LNCAP (cell line): Measurements from ENCODE around the gene PALLD.

Experiments
- TF ChIP-seq, protein P1 (sequence below): fragments of 450-650 bp; IDR thresholded peaks from 2 replicates; pipeline ENCODE4 v1.5.1; 2017; ENCODE audit warnings: mild to moderate bottlenecking

PALLD gene

DNA sequence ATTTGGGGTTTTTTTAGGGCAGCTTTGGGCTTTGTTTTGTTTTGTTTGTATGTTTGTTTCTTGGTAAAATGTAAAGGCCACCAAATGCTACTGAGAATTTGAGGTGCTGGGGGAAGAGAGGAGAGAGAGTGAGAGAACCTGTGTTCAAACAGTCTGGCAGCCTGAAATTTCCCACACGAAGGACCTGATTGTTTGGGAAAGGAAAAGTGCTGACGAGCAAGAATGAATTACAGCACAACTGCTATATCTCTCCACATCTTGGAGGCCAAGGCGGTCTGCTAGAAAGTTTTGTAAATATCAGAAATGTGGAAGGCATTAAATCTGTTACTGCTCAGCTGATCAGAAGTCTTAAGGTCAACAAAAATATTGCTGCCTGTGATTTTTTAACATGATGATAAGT is 170.5 kb downstream of the PALLD start:
- TF ChIP-seq, protein P1, sequence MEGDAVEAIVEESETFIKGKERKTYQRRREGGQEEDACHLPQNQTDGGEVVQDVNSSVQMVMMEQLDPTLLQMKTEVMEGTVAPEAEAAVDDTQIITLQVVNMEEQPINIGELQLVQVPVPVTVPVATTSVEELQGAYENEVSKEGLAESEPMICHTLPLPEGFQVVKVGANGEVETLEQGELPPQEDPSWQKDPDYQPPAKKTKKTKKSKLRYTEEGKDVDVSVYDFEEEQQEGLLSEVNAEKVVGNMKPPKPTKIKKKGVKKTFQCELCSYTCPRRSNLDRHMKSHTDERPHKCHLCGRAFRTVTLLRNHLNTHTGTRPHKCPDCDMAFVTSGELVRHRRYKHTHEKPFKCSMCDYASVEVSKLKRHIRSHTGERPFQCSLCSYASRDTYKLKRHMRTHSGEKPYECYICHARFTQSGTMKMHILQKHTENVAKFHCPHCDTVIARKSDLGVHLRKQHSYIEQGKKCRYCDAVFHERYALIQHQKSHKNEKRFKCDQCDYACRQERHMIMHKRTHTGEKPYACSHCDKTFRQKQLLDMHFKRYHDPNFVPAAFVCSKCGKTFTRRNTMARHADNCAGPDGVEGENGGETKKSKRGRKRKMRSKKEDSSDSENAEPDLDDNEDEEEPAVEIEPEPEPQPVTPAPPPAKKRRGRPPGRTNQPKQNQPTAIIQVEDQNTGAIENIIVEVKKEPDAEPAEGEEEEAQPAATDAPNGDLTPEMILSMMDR: no peak

DNA sequence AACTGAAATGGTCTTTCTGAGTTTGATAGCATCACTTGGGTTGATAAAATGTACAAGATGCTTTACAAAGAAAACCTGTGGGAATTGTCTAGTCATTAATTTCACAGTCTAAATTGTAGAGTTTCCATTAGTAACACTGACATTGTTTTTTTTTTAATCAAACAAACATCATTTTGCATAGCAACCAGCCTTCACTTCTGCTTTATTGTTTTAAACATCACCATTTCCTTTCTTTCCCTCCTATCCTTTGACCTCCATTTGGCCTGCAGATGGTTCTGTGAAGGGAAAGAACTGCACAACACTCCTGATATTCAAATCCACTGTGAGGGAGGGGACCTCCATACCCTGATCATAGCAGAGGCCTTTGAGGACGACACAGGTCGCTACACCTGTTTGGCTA is 171.1 kb downstream of the PALLD start:
- TF ChIP-seq, protein P1: no peak

DNA sequence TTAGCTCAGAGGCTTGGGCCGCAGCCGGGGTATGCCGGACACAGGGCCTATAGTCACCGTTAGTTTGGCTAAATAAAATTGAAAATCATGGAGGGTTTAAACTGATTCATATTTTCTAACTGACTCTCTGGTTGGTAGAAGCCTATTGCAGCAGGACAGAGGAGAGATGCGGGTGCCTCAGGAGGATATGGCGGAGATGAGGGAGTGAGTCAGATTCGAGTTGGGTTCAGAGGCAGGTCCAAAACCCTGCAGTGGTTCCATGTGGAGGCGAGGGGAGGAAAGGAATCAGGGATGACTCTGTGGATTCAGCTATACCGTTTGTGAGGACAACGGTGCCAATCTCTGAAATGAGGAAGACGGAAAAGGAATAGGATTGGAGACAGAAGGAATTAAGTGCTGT is 176.6 kb downstream of the PALLD start:
- TF ChIP-seq, protein P1: no peak

DNA sequence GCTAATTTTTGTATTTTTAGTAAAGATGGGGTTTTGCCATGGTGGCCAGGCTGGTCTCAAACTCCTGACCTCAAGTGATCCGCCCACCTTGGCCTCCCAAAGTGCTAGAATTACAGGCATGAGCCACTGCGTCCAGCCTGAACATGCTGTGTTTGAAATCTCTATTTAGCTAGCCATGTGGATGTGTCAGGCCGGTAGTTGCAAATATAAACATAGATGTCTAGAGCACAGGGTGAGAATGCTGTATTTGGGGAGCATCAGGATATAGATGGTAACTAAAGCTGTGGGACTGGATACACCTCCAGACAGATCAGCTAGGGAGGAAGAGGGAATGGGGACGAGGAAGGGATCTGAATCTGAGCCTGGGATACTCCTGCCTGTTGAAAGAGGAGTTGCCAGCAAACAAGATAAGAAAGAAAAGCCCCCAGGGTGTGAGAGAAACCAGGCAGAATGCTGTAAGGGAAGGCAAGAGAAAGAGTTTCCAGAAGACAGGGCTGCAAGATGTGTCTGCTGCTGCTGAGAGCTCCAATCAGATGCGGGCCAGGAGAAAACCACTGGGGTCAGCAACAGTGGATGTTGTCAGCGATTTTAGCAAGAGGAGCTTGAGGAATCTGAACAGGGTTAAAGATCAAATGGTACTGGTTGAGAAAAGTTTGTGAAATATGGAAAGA is 177.4 kb downstream of the PALLD start:
- TF ChIP-seq, protein P1: no peak

DNA sequence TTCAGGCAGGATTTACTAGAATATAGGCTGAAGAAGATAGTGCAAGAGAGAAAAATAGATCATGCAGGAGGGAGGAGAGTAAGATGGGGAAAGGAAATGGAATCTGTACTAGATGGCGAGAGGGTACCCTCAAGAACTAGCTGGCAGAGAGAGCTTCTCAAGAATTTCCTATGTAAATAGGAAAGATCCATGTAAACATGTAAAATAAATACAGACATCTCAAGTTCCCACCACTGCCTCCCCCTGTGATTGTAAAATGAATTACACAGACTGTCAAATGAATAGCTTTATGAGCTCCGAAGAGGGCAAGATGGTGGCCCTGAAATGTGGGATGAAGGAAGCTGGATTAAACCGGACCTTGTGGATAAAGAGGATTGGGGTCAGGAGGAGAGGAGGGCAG is 178.0 kb downstream of the PALLD start:
- TF ChIP-seq, protein P1: no peak

DNA sequence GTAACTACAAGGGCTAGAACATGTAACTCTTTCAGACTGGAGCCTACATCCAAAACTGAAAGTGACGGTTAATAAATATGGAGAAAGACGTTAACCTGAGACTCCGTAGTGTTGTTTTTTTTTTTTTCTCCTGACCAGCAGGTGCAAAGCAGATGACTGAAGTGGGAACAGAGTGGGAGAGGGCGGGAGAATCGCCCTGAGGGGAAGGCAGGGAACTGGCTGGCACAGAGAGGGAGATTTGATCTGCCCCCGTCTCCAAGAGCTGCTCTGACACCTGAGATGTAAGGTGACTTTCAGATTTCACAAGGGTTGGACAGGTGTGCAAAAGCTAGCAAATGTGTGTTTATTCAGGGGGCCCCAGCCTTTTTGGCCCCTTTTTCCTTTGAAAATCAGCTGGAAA is 180.2 kb downstream of the PALLD start:
- TF ChIP-seq, protein P1: no peak

DNA sequence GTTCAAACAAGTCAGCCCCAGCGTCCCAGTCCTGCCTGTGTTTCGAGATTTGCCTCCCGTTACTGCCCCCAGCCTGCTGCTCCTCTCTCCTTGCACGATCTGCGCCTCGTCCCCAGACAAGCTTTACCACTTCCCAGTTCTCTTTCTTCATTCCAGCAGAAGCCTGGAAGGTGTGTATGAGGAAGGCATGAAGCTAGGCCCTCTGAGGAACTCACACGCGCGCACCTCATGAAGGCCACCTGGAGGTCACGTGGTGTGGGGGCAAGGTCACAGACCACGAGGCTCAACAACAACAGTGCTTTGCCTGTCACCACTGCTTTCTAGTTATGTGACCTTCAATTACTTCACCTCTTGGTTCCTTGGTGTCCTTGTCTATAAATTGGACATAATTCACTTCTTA is 181.0 kb downstream of the PALLD start:
- TF ChIP-seq, protein P1: no peak
